ENCODE data around the gene BPI. TPM values are rescaled to one million over a fixed set of nuclear protein-coding genes. Genes with fewer than 3 reads are reported as not detected.

BPI gene
- total RNA-seq, 2 experiments from 2014 or later: 0.14 TPM; not detected in 1

- ATAC-seq (ENCODE audit: poor library complexity) (no peak), DNase-seq (no peak)
- intact Hi-C loops (cut with DNase I, micrococcal nuclease): no loop called here
- no peaks in the 10 kb centered on the region for H3K4me1 Mint-ChIP-seq (ENCODE audit: low read depth)
- ChIA-PET CTCF (no interaction called here), POLR2A (no interaction called here)
- no peaks in the 10 kb centered on the region for H3K9me3 Mint-ChIP-seq
- TF ChIP-seq CTCF (IDR thresholded peaks at IDR 0.05): no peak
- H3K27ac ChIP-seq (ENCODE audit: low read depth in 1 of 2, low read length in 2 of 2): no peak overlapping the region
- H3K27ac Mint-ChIP-seq: no peak overlapping the region
- peaks cover 31% of the 10 kb centered on the region for H3K27me3 Mint-ChIP-seq
- no peaks in the 10 kb centered on the region for H3K4me1 ChIP-seq (ENCODE audit: insufficient read depth, low read length)
- H3K4me3 Mint-ChIP-seq: no peak overlapping the region
- H3K4me3 ChIP-seq (ENCODE audit: low read length): no peak overlapping the region
- no peaks in the 10 kb centered on the region for H3K36me3 Mint-ChIP-seq (ENCODE audit: low read depth)
- peaks cover 0 to 5% of the 10 kb centered on the region in 2 experiments for H3K9me3 ChIP-seq (ENCODE audit: control insufficient read depth in 1 of 2, insufficient read depth in 1 of 2, low read length in 2 of 2)
- no peaks in the 10 kb centered on the region for H3K27me3 ChIP-seq (ENCODE audit: control insufficient read depth in 1 of 2, insufficient read depth in 2 of 2, low read length in 2 of 2)
- no peaks in the 10 kb centered on the region for H3K36me3 ChIP-seq (ENCODE audit: insufficient read depth, low read length)
These were observed 32.3 kb upstream of the BPI start for GRCh38 chr20:38271608-38272120.

DNA sequence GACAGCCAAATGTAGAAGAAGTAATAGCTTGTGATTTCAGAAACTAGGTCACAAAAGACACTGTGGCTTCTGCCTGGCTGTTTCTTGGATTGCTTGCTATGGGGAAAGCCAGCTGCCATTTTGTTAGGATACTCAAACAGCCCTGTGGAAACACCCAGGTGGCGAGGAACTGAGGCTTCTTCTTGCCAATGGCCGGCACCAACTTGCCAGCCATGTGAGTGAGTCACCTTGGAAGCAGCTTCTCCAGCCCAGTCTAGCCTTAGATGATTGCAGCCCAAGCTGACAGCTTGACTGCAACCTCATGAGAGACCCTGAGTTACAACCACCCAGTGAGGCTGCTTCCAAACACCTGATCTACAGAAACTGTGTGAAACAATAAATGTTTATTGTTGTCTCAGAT, 31.6 kb upstream of the BPI start:
- intact Hi-C loops (cut with DNase I, micrococcal nuclease): no loop called here
- no peaks in the 10 kb centered on the region for H3K9me3 Mint-ChIP-seq

DNA sequence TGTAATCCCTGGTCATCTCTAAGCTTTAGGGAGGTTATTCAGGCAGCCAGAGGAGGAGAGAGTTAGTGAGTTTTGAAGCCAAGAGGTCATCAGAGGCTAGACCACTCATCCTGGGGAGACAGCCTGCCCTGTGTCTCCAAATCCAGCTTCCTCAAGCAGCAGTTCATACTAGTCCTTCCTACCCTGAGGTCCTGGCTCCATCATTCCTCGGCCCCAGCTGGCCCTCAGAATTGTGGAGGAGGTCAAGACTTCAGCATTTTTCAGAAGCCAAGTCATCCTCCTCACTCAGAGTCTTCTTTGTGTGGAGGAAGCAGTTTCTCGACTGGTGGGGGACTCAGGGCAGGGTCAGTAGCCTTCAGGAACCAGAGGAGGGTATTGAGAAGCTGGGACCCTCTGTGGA, 31.0 kb upstream of the BPI start:
- Mint-ChIP-seq H3K27me3 (peaks cover 29% of the 10 kb centered on the region), H3K4me1 (ENCODE audit: low read depth) (no peaks in the 10 kb centered on the region), H3K4me3 (no peak overlapping the region), H3K27ac (no peak overlapping the region), H3K36me3 (ENCODE audit: low read depth) (no peaks in the 10 kb centered on the region), H3K9me3 (no peaks in the 10 kb centered on the region)
- POLR2A ChIA-PET: no interaction called here
- Histone ChIP-seq H3K4me3 (ENCODE audit: low read length) (no peak overlapping the region), H3K9me3 (ENCODE audit: control insufficient read depth in 1 of 2, insufficient read depth in 1 of 2, low read length in 2 of 2) (peaks cover 0 to 5% of the 10 kb centered on the region in 2 experiments), H3K4me1 (ENCODE audit: insufficient read depth, low read length) (no peaks in the 10 kb centered on the region), H3K27me3 (ENCODE audit: control insufficient read depth in 1 of 2, insufficient read depth in 2 of 2, low read length in 2 of 2) (no peaks in the 10 kb centered on the region), H3K27ac (ENCODE audit: low read depth in 1 of 2, low read length in 2 of 2) (no peak overlapping the region), H3K36me3 (ENCODE audit: insufficient read depth, low read length) (no peaks in the 10 kb centered on the region)
- no peak for ATAC-seq (ENCODE audit: poor library complexity)
- no peak for DNase-seq
- CTCF ChIA-PET: no interaction called here
- no peak for TF ChIP-seq CTCF (IDR thresholded peaks at IDR 0.05)
- intact Hi-C loops (cut with DNase I, micrococcal nuclease): no loop called here

More for the DNA sequence above, 31.6 kb upstream of the BPI start:
- no peak for TF ChIP-seq CTCF (IDR thresholded peaks at IDR 0.05)
- H3K36me3 Mint-ChIP-seq (ENCODE audit: low read depth): no peaks in the 10 kb centered on the region
- H3K4me1 Mint-ChIP-seq (ENCODE audit: low read depth): no peaks in the 10 kb centered on the region
- no peak overlapping the region for H3K27ac Mint-ChIP-seq
- no peaks in the 10 kb centered on the region for H3K27me3 ChIP-seq (ENCODE audit: control insufficient read depth in 1 of 2, insufficient read depth in 2 of 2, low read length in 2 of 2)
- H3K4me3 ChIP-seq (ENCODE audit: low read length): no peak overlapping the region
- ChIA-PET POLR2A (no interaction called here), CTCF (no interaction called here)
- H3K27me3 Mint-ChIP-seq: peaks cover 31% of the 10 kb centered on the region
- no peak overlapping the region for H3K4me3 Mint-ChIP-seq
- H3K27ac ChIP-seq (ENCODE audit: low read depth in 1 of 2, low read length in 2 of 2): no peak overlapping the region
- H3K4me1 ChIP-seq (ENCODE audit: insufficient read depth, low read length): no peaks in the 10 kb centered on the region
- peaks cover 0 to 5% of the 10 kb centered on the region in 2 experiments for H3K9me3 ChIP-seq (ENCODE audit: control insufficient read depth in 1 of 2, insufficient read depth in 1 of 2, low read length in 2 of 2)
- no peak for DNase-seq
- no peaks in the 10 kb centered on the region for H3K36me3 ChIP-seq (ENCODE audit: insufficient read depth, low read length)
- no peak for ATAC-seq (ENCODE audit: poor library complexity)
